Measurements from ENCODE around the gene EEPD1. TPM values are rescaled to one million over a fixed set of nuclear protein-coding genes. Genes with fewer than 3 reads are reported as not detected.

Gene EEPD1
- total RNA-seq, 1 experiment from 2014 or later, result 5.0 TPM

GRCh38 chr7:36265680-36266079 is 112.6 kb downstream of the EEPD1 start:
- no peak overlapping the region for H4K91ac ChIP-seq (ENCODE audit: insufficient read length, low read depth, low read length)
- no peak overlapping the region for H3K18ac ChIP-seq (ENCODE audit: insufficient read length, low read depth, low read length)
- no peak overlapping the region for H3K14ac ChIP-seq (ENCODE audit: insufficient read depth, low read length)
- H2BK5ac ChIP-seq (ENCODE audit: insufficient read length, low read length), result no peak overlapping the region
- Mint-ChIP-seq H3K4me3 (no peak overlapping the region), H3K4me1 (peaks cover 3 to 4% of the 10 kb centered on the region in 2 experiments; a peak in 2 of 4 replicates), H3K9me3 (no peaks in the 10 kb centered on the region), H3K27me3 (ENCODE audit: low read depth) (no peaks in the 10 kb centered on the region), H3K36me3 (ENCODE audit: insufficient read depth in 1 of 3, low read depth in 3 of 3) (no peaks in the 10 kb centered on the region; a peak in 1 of 7 replicates), H3K27ac (no peak overlapping the region)
- no CpG with 5 or more reads among the region's 3 CpGs for WGBS (ENCODE audit: extremely low coverage, insufficient read length, low lambda C conversion rate)
- no peaks in the 10 kb centered on the region for H3K23me2 ChIP-seq (ENCODE audit: insufficient read length, low read depth, low read length, poor library complexity, severe bottlenecking)
- no peak overlapping the region for H3T11ph ChIP-seq (ENCODE audit: low read length)
- no peak for DNase-seq
- H3K9ac ChIP-seq (ENCODE audit: extremely low read depth, insufficient read length, low read length), result no peak overlapping the region
- H2AFZ ChIP-seq (ENCODE audit: low read length), result no peak overlapping the region
- H2BK15ac ChIP-seq (ENCODE audit: low read depth, low read length), result no peak overlapping the region
- TF ChIP-seq CTCF (conservative IDR thresholded peaks at IDR 0.05), result no peak
- no peak overlapping the region for H2AK5ac ChIP-seq (ENCODE audit: insufficient read length, low read length)
- H2BK12ac ChIP-seq (ENCODE audit: insufficient read length, low read depth, low read length), result no peak overlapping the region
- no peak overlapping the region for H2BK20ac ChIP-seq (ENCODE audit: low read depth, low read length, poor library complexity, severe bottlenecking)
- H4K20me1 ChIP-seq (ENCODE audit: control insufficient read depth, insufficient read depth, insufficient read length), result no peaks in the 10 kb centered on the region
- H3K23ac ChIP-seq (ENCODE audit: insufficient read length, low read depth, low read length), result no peak overlapping the region
- H3K4me1 ChIP-seq (ENCODE audit: insufficient read depth, low read length), result peaks cover 3% of the 10 kb centered on the region; the same call in 1 of the 2 replicates
- no peak overlapping the region for H4K5ac ChIP-seq (ENCODE audit: insufficient read length, low read depth, low read length)
- no peak overlapping the region for H3K4me2 ChIP-seq (ENCODE audit: insufficient read depth, insufficient read length, low read length)
- no peak overlapping the region for H2BK120ac ChIP-seq (ENCODE audit: low read depth, low read length, poor library complexity, severe bottlenecking)
- no peaks in the 10 kb centered on the region for H3K27me3 ChIP-seq (ENCODE audit: insufficient read depth, low read length)
- H3K4ac ChIP-seq (ENCODE audit: low read depth, low read length), result no peak overlapping the region
- no peak overlapping the region for H4K8ac ChIP-seq (replicated peaks; ENCODE audit: insufficient read length, low read depth, low read length)
- H3K27ac ChIP-seq (ENCODE audit: insufficient read length, low read depth, low read length), result no peak overlapping the region
- H3K79me2 ChIP-seq (ENCODE audit: insufficient read depth, low read length), result no peaks in the 10 kb centered on the region
- H3K56ac ChIP-seq (ENCODE audit: insufficient read length, low read depth, low read length), result no peak overlapping the region
- H3K9me3 ChIP-seq (ENCODE audit: control insufficient read depth, low read depth, low read length), result no peaks in the 10 kb centered on the region
- no peaks in the 10 kb centered on the region for H3K79me1 ChIP-seq (ENCODE audit: insufficient read depth, low read depth, low read length, poor library complexity, severe bottlenecking)

Data from H9 (cell line).